DND-41 (cell line): Measurements from ENCODE around the gene KIF18B.

Experiments used
- ATAC-seq: fragments of 200-7000 bp; cut with Tn5 transposase; 3 replicates; pipeline ENCODE4 v1.9.1; 2021; ENCODE audit warnings: low read depth; ENCODE audit not compliant: insufficient read depth
- DNase-seq: peaks from one replicate; pipeline ENCODE4 v3.0.0-alpha.2; 2020
- H2AFZ ChIP-seq: 2 replicates; pipeline ENCODE4 v1.6.0; 2012; ENCODE audit warnings: low read depth, low read length
- H3K27ac ChIP-seq: 2 replicates; pipeline ENCODE4 v1.5.1; 2012; ENCODE audit warnings: low read length, inconsistent platforms
- H3K27me3 ChIP-seq: fragments of 200-600 bp; sonication (generic); 2 replicates; pipeline ENCODE4 v1.6.0; 2012; ENCODE audit warnings: low read length, mild to moderate bottlenecking, inconsistent platforms; ENCODE audit not compliant: insufficient read depth, poor library complexity
- H3K36me3 ChIP-seq: 2 replicates; pipeline ENCODE4 v1.5.1; 2012; ENCODE audit warnings: low read length, inconsistent platforms; ENCODE audit not compliant: insufficient read depth
- H3K4me1 ChIP-seq: 2 replicates; pipeline ENCODE4 v1.5.1; 2012; ENCODE audit warnings: mild to moderate bottlenecking, low read length; ENCODE audit not compliant: insufficient read depth
- H3K4me2 ChIP-seq: 2 replicates; pipeline ENCODE4 v1.6.0; 2012; ENCODE audit warnings: mild to moderate bottlenecking, moderate library complexity, low read length, inconsistent platforms; ENCODE audit not compliant: insufficient read depth
- H3K4me3 ChIP-seq, 2 experiments: fragments of 200-600 bp in 1 of 2; shearing (Covaris generic) in 1 of 2; 2 replicates each; pipeline ENCODE4 v1.5.1; 2012 to 2016; ENCODE audit warnings: inconsistent platforms in 2 of 2, low read length in 2 of 2, mild to moderate bottlenecking in 2 of 2, low read depth in 1 of 2, moderate library complexity in 1 of 2
- H3K79me2 ChIP-seq: 2 replicates; pipeline ENCODE4 v1.6.0; 2012; ENCODE audit warnings: low read length, inconsistent platforms; ENCODE audit not compliant: insufficient read depth
- H3K9ac ChIP-seq: 2 replicates; pipeline ENCODE4 v1.6.0; 2012; ENCODE audit warnings: low read depth, mild to moderate bottlenecking, inconsistent platforms, low read length, moderate library complexity
- H3K9me3 ChIP-seq: 2 replicates; pipeline ENCODE4 v1.5.1; 2012; ENCODE audit warnings: low read length, moderate library complexity, mild to moderate bottlenecking, inconsistent platforms; ENCODE audit not compliant: insufficient read depth, severe bottlenecking
- H4K20me1 ChIP-seq: 2 replicates; pipeline ENCODE4 v1.6.0; 2012; ENCODE audit warnings: low read length; ENCODE audit not compliant: insufficient read depth
- EZH2 ChIP-seq: IDR thresholded peaks from 3 replicates; pipeline ENCODE4 v1.6.1; 2012; ENCODE audit warnings: borderline replicate concordance, low read depth, mild to moderate bottlenecking, moderate library complexity, low read length, inconsistent platforms; ENCODE audit not compliant: severe bottlenecking
- TF ChIP-seq, protein P1 (sequence below): IDR thresholded peaks from 2 replicates; pipeline ENCODE4 v1.5.1; 2012; ENCODE audit warnings: borderline replicate concordance, low read length, moderate library complexity, mild to moderate bottlenecking; ENCODE audit not compliant: poor library complexity, severe bottlenecking; ENCODE audit errors: extremely low read depth

The KIF18B gene

GRCh38 chr17:44926821-44927525 lies 20.6 kb downstream of the KIF18B start:
- Histone ChIP-seq H3K4me3 (no peak overlapping the region), H3K27me3 (no peaks in the 10 kb centered on the region), H3K36me3 (peaks cover 64% of the 10 kb centered on the region), H4K20me1 (peaks cover 48% of the 10 kb centered on the region), H3K79me2 (no peaks in the 10 kb centered on the region), H3K9me3 (no peaks in the 10 kb centered on the region), H3K9ac (no peak overlapping the region), H2AFZ (no peak overlapping the region), H3K4me1 (no peaks in the 10 kb centered on the region), H3K4me2 (no peak overlapping the region), H3K27ac (no peak overlapping the region)
- TF ChIP-seq, protein P1, sequence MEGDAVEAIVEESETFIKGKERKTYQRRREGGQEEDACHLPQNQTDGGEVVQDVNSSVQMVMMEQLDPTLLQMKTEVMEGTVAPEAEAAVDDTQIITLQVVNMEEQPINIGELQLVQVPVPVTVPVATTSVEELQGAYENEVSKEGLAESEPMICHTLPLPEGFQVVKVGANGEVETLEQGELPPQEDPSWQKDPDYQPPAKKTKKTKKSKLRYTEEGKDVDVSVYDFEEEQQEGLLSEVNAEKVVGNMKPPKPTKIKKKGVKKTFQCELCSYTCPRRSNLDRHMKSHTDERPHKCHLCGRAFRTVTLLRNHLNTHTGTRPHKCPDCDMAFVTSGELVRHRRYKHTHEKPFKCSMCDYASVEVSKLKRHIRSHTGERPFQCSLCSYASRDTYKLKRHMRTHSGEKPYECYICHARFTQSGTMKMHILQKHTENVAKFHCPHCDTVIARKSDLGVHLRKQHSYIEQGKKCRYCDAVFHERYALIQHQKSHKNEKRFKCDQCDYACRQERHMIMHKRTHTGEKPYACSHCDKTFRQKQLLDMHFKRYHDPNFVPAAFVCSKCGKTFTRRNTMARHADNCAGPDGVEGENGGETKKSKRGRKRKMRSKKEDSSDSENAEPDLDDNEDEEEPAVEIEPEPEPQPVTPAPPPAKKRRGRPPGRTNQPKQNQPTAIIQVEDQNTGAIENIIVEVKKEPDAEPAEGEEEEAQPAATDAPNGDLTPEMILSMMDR: no peak
- TF ChIP-seq EZH2: no peak
- no peak for ATAC-seq
- no peak for DNase-seq

DNA sequence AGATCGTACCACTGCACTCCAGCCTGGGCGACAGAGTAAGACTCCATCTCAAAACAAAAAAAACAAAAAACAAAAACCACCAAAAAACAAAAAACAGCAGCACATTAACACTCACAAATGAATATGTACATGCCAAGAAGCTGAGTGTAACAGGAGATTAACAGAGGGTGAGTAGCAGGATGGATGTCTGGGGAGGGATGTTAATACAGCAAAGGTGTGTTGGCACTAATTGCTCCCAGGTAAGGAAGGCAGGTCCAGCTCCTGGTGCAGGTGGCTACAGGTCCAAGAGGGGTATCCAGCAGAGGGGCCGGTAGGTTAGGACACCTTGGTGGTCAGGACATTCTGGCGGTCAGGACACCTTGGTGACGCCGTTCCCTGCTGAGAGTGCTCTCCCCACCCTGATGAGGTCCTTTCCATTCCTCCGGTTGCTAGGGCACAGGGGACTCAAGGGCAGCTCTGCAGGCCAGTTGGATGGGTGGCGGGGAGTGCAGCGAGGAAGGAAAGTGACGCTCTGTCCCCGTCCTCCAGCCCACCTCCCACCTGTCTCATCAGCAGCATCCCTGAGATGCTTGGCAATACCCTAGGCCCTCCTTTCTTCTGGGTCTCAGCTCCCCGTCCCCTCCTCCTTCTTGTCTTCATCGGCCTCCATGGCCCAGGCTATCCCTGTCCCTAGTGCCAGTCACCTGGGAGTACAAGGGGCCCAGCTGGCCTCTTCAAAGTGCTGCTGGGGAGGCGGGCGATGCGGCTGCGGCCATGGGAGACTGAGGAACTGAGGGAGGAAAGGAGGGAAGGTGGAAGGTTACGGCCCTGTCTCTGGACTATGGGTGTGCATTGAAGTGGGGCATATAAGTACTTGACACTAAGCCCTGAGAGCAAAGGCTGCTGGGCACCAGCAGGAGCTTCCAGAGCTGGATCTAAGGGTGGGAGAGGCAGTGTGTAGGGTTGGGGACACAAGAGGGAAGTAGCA lies 21.6 kb downstream of the KIF18B start:
- TF ChIP-seq, protein P1: no peak
- no peak for TF ChIP-seq EZH2
- Histone ChIP-seq H3K9me3 (no peaks in the 10 kb centered on the region), H3K9ac (no peak overlapping the region), H3K4me2 (no peak overlapping the region), H3K36me3 (peaks cover 54% of the 10 kb centered on the region), H3K4me3 (no peak overlapping the region), H3K79me2 (no peaks in the 10 kb centered on the region), H4K20me1 (peaks cover 38% of the 10 kb centered on the region), H3K4me1 (no peaks in the 10 kb centered on the region), H2AFZ (no peak overlapping the region), H3K27me3 (peaks cover 2% of the 10 kb centered on the region), H3K27ac (no peak overlapping the region)
- ATAC-seq (no peak), DNase-seq (no peak)

DNA sequence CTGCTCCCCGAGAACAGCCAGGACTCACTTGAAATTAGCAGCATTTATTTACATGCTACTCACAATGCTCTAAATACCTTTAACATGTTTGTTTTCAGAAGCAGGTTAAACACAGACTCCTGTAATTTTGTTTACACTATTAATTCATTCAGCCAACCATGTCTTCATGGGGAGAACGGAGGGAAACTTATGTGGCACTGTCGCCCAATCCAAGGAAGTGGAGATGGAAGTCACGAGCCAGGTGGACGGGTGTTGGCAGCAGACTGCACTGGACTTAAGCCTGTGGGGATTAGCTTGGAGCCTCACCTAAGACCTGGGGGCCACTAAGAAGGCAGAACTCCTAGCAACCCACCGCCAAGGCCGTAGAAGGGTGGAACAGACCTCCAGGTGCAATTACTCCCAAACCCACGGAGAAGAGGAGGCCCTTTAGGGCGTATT lies 23.4 kb downstream of the KIF18B start:
- no peak overlapping the region for H3K4me3 ChIP-seq
- peaks cover 30% of the 10 kb centered on the region for H4K20me1 ChIP-seq
- H3K79me2 ChIP-seq: no peaks in the 10 kb centered on the region
- no peak overlapping the region for H3K4me2 ChIP-seq
- DNase-seq (no peak), ATAC-seq (peak; percentile 11; the same call in 1 of the 3 replicates)
- no peak overlapping the region for H3K9ac ChIP-seq
- H3K36me3 ChIP-seq: peaks cover 35% of the 10 kb centered on the region
- peaks cover 8% of the 10 kb centered on the region for H3K27me3 ChIP-seq
- no peak for TF ChIP-seq EZH2
- TF ChIP-seq, protein P1: no peak
- no peak overlapping the region for H2AFZ ChIP-seq
- H3K9me3 ChIP-seq: no peaks in the 10 kb centered on the region
- no peak overlapping the region for H3K27ac ChIP-seq
- H3K4me1 ChIP-seq: no peaks in the 10 kb centered on the region
